PFSK-1 (cell line): ENCODE data around the gene REG4. TPM values are rescaled to one million over a fixed set of nuclear protein-coding genes. Genes with fewer than 3 reads are reported as not detected.

Source experiments
- FOXP2 ChIP-seq: optimal IDR thresholded peaks from 2 replicates; pipeline ENCODE3; 2011; ENCODE audit warnings: borderline replicate concordance, control low read depth, inconsistent platforms; ENCODE audit not compliant: insufficient read depth; ENCODE audit errors: extremely low read length, extremely low read depth
- POLR2AphosphoS5 ChIP-seq: IDR thresholded peaks from 2 replicates; pipeline ENCODE4 v1.6.1; 2012; ENCODE audit warnings: low read depth, mild to moderate bottlenecking, control low read depth, low read length, moderate library complexity
- SIN3A ChIP-seq: IDR thresholded peaks from 2 replicates; pipeline ENCODE4 v1.6.1; 2012; ENCODE audit warnings: mild to moderate bottlenecking, low read length, moderate library complexity, borderline replicate concordance; ENCODE audit not compliant: insufficient read depth
- TAF1 ChIP-seq: IDR thresholded peaks from 2 replicates; pipeline ENCODE4 v1.6.1; 2012; ENCODE audit warnings: low read length, control low read depth, borderline replicate concordance; ENCODE audit not compliant: insufficient read depth
- polyA plus RNA-seq: library from polyadenylated mRNA; unstranded; fragments of >200 nt; gene quantifications from one replicate; pipeline ENCODE4 v1.2.1, GENCODE V29; 2012; ENCODE audit warnings: low read depth, missing spikeins; ENCODE audit not compliant: insufficient read length
- TF ChIP-seq, protein P1 (sequence below), 2 experiments: IDR thresholded peaks; 2 replicates each; pipeline versions ENCODE4 v1.6.1 to v1.8.0; 2011 to 2012; ENCODE audit warnings: low read depth in 2 of 2, low read length in 2 of 2, control low read depth in 1 of 2, inconsistent platforms in 1 of 2, mild to moderate bottlenecking in 1 of 2, moderate library complexity in 1 of 2; ENCODE audit not compliant: insufficient read depth in 1 of 2

The REG4 gene
- not detected for polyA plus RNA-seq

GRCh38 chr1:119811387-119811786, at the start of gene REG4:
Gene REG4, minus strand, starts transcription at chr1:119811460. Its CDS starts 2,691 bp downstream, at chr1:119808769.
- TF ChIP-seq, protein P1, sequence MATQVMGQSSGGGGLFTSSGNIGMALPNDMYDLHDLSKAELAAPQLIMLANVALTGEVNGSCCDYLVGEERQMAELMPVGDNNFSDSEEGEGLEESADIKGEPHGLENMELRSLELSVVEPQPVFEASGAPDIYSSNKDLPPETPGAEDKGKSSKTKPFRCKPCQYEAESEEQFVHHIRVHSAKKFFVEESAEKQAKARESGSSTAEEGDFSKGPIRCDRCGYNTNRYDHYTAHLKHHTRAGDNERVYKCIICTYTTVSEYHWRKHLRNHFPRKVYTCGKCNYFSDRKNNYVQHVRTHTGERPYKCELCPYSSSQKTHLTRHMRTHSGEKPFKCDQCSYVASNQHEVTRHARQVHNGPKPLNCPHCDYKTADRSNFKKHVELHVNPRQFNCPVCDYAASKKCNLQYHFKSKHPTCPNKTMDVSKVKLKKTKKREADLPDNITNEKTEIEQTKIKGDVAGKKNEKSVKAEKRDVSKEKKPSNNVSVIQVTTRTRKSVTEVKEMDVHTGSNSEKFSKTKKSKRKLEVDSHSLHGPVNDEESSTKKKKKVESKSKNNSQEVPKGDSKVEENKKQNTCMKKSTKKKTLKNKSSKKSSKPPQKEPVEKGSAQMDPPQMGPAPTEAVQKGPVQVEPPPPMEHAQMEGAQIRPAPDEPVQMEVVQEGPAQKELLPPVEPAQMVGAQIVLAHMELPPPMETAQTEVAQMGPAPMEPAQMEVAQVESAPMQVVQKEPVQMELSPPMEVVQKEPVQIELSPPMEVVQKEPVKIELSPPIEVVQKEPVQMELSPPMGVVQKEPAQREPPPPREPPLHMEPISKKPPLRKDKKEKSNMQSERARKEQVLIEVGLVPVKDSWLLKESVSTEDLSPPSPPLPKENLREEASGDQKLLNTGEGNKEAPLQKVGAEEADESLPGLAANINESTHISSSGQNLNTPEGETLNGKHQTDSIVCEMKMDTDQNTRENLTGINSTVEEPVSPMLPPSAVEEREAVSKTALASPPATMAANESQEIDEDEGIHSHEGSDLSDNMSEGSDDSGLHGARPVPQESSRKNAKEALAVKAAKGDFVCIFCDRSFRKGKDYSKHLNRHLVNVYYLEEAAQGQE (IDR thresholded peaks at IDR 0.05; ENCODE audit: insufficient read depth in 1 of 2, low read depth in 2 of 2, low read length in 2 of 2), result no peak
- TF ChIP-seq SIN3A (no peak), FOXP2 (no peak), POLR2AphosphoS5 (no peak)

GRCh38 chr1:119859647-119860046, 48.4 kb upstream of the REG4 start:
- TF ChIP-seq, protein P1 (IDR thresholded peaks at IDR 0.05; ENCODE audit: insufficient read depth in 1 of 2, low read depth in 2 of 2, low read length in 2 of 2), result 0 out of 4 replicates have a peak, but pooled peaks of 1 of the 2 experiments have one; percentile 41
- peak; percentile 82; the same call in 1 of the 2 replicates for TF ChIP-seq SIN3A
- TF ChIP-seq TAF1, result no peak

DNA sequence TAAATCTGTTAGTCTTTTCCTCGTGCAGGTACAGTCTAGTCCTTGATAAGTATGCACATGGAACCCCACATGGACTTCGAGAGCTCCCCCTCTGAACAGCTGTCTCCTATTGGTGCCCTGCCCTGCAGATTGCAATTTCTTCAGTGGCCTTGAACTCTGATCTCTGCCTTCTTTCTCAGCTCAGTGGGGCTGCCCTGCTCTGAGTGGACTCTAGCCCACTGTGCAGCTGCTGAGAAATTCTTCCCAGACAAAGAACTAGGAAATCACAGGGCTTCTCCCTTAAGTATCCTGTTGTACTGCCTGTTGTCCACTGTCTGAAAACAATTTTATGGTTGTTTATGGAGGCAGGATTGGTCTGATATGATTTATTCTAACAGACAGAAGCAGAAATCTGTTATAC, 46.9 kb upstream of the REG4 start:
- no peak for TF ChIP-seq FOXP2
- TF ChIP-seq TAF1, result no peak
- TF ChIP-seq SIN3A, result no peak
- TF ChIP-seq, protein P1 (IDR thresholded peaks at IDR 0.05; ENCODE audit: insufficient read depth in 1 of 2, low read depth in 2 of 2, low read length in 2 of 2), result no peak
- TF ChIP-seq POLR2AphosphoS5, result no peak

DNA sequence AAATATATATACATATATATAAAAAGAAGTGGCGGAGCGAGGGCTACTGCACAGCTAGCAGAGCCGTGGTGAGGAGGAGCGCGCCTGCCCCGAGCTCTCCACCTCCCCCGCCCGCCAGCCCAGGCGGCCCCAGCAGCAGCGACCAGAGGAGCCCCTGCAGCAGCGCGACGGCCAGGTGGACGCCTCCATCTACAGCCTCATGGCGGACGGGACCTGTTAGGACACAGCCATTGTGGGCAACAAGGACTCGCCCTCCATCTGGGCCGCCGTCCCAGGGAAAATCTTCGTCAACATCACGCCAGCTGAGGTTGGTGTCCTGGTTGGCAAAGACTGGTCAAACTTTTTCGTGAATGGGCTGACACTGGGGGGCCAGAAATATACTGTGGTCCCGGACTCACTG, 41.9 kb upstream of the REG4 start:
- no peak for TF ChIP-seq SIN3A
- no peak for TF ChIP-seq POLR2AphosphoS5
- TF ChIP-seq, protein P1 (IDR thresholded peaks at IDR 0.05; ENCODE audit: insufficient read depth in 1 of 2, low read depth in 2 of 2, low read length in 2 of 2), result no peak
- no peak for TF ChIP-seq FOXP2
- TF ChIP-seq TAF1, result no peak

- TF ChIP-seq POLR2AphosphoS5, result no peak
- no peak for TF ChIP-seq SIN3A
- TF ChIP-seq TAF1, result no peak
- TF ChIP-seq, protein P1 (IDR thresholded peaks at IDR 0.05; ENCODE audit: insufficient read depth in 1 of 2, low read depth in 2 of 2, low read length in 2 of 2), result no peak
- no peak for TF ChIP-seq FOXP2
Observed at GRCh38 chr1:119841306-119841705, 30.0 kb upstream of the REG4 start.
